ENCODE measurements around the gene BBOX1. TPM values are rescaled to one million over a fixed set of nuclear protein-coding genes. Genes with fewer than 3 reads are reported as not detected.
"Not testable (repeated sequence)": the region's sequence is repeated elsewhere in the genome, so short reads cannot be mapped to it uniquely, and the experiment has no call there.

BBOX1 gene
- total RNA-seq, 1 donor from 2014 or later = not detected

GRCh38 chr11:27174672-27175210, 134.1 kb downstream of the BBOX1 start:
- DNase-seq = no peak
- no peaks in the 10 kb centered on the region for H3K27me3 Mint-ChIP-seq (ENCODE audit: unreplicated experiment)
- no peak for TF ChIP-seq CTCF (IDR thresholded peaks at IDR 0.05; ENCODE audit: partially characterized antibody, unreplicated experiment)
- H3K27ac Mint-ChIP-seq (ENCODE audit: unreplicated experiment) = no peak overlapping the region
- H3K9me3 Mint-ChIP-seq (ENCODE audit: unreplicated experiment) = no peaks in the 10 kb centered on the region
- H3K4me1 Mint-ChIP-seq (ENCODE audit: low read depth, unreplicated experiment) = no peaks in the 10 kb centered on the region
- no peak overlapping the region for H3K4me3 Mint-ChIP-seq (ENCODE audit: unreplicated experiment)
- no peaks in the 10 kb centered on the region for H3K36me3 Mint-ChIP-seq (ENCODE audit: unreplicated experiment)

GRCh38 chr11:27175562-27175961, 134.9 kb downstream of the BBOX1 start:
- H3K27me3 Mint-ChIP-seq (ENCODE audit: unreplicated experiment); H3K4me3 Mint-ChIP-seq (ENCODE audit: unreplicated experiment); H3K36me3 Mint-ChIP-seq (ENCODE audit: unreplicated experiment); DNase-seq; H3K4me1 Mint-ChIP-seq (ENCODE audit: low read depth, unreplicated experiment); H3K27ac Mint-ChIP-seq (ENCODE audit: unreplicated experiment); H3K9me3 Mint-ChIP-seq (ENCODE audit: unreplicated experiment): not testable (repeated sequence)

Other genes starting within 250 kb of the BBOX1 start
- 0.22 TPM for gene FIBIN, start 46.7 kb upstream of the BBOX1 start, total RNA-seq (ENCODE audit: unreplicated experiment)